ENCODE measurements around the gene YIPF1. TPM values are rescaled to one million over a fixed set of nuclear protein-coding genes. Genes with fewer than 3 reads are reported as not detected.

The YIPF1 gene
- 11.2 to 14.5 TPM (median 12.3 TPM) in 5 replicates for total RNA-seq (2022; extraction: Qiagen RNA extraction)

GRCh38 chr1:53889304-53890298, at the start of gene YIPF1:
TSS of gene YIPF1 (minus strand) at chr1:53889797. CDS start at chr1:53888937, 860 bp downstream.

GRCh38 chr1:53893999-53894636, 4.5 kb upstream of the YIPF1 start, which contains the start of gene DIO1:
TSS of gene DIO1 (plus strand) at chr1:53894187. CDS start at chr1:53894211, 24 bp downstream.

GRCh38 chr1:53837924-53838653, 51.5 kb downstream of the YIPF1 start, which contains the start of gene NDC1:
TSS of gene NDC1 (minus strand) at chr1:53838296. CDS start at chr1:53838261, 35 bp downstream.

Other genes starting within 250 kb of the YIPF1 start
- gene GLIS1, start 150.6 kb downstream of the YIPF1 start, total RNA-seq (2022; extraction: Qiagen RNA extraction), result 0.05 to 0.07 TPM (median 0.06 TPM) in 3 of 5 replicates, not detected in the others
- 20.8 to 25.0 TPM (median 23.6 TPM) in 5 replicates for gene NDC1, start 51.5 kb downstream of the YIPF1 start, total RNA-seq (2022; extraction: Qiagen RNA extraction)
- not detected in 5 replicates for gene DIO1, start 4.4 kb upstream of the YIPF1 start, total RNA-seq (2022; extraction: Qiagen RNA extraction)
- 26.2 to 42.2 TPM (median 28.2 TPM) in 5 replicates for gene IFT25, start 55.9 kb upstream of the YIPF1 start, total RNA-seq (2022; extraction: Qiagen RNA extraction)
- 27.0 to 31.7 TPM (median 29.3 TPM) in 5 replicates for gene LRRC42, start 56.6 kb upstream of the YIPF1 start, total RNA-seq (2022; extraction: Qiagen RNA extraction)
- not detected in 5 replicates for gene LDLRAD1, start 128.4 kb upstream of the YIPF1 start, total RNA-seq (2022; extraction: Qiagen RNA extraction)
- gene TMEM59, start 163.4 kb upstream of the YIPF1 start, total RNA-seq (2022; extraction: Qiagen RNA extraction), result 112 to 135 TPM (median 122 TPM) in 5 replicates
- 1.8 to 2.4 TPM (median 2.1 TPM) in 5 replicates for gene TCEANC2, start 163.8 kb upstream of the YIPF1 start, total RNA-seq (2022; extraction: Qiagen RNA extraction)